Spinal cord (tissue), 10 donors: ENCODE measurements around the gene CDKN2D. TPM values are rescaled to one million over a fixed set of nuclear protein-coding genes. Genes with fewer than 3 reads are reported as not detected.
"Not testable (repeated sequence)": the region's sequence is repeated elsewhere in the genome, so short reads cannot be mapped to it uniquely, and the experiment has no call there.

Experiments used
- DNase-seq, 6 donors: peaks; one replicate each; pipeline versions ENCODE4 v3.0.0 to v3.0.0-alpha.2; 2013 to 2015; ENCODE audit warnings: low spot score in 6 of 6, low read depth in 4 of 6
- H3K27ac ChIP-seq: one replicate; pipeline ENCODE4 v1.5.1; 2013; ENCODE audit warnings: low read depth, low read length, control low read depth
- H3K27me3 ChIP-seq: one replicate; pipeline ENCODE4 v1.6.1; 2013; ENCODE audit warnings: low read length; ENCODE audit not compliant: control insufficient read depth, insufficient read depth
- H3K36me3 ChIP-seq: one replicate; pipeline ENCODE4 v1.6.1; 2013; ENCODE audit warnings: low read length; ENCODE audit not compliant: control insufficient read depth, insufficient read depth
- H3K4me1 ChIP-seq: one replicate; pipeline ENCODE4 v1.6.1; 2013; ENCODE audit warnings: low read length; ENCODE audit not compliant: control insufficient read depth, insufficient read depth
- H3K4me3 ChIP-seq: one replicate; pipeline ENCODE4 v1.5.1; 2013; ENCODE audit warnings: low read depth, low read length, control low read depth
- H3K9me3 ChIP-seq: one replicate; pipeline ENCODE4 v1.6.1; 2013; ENCODE audit warnings: low read length; ENCODE audit not compliant: control insufficient read depth, insufficient read depth
- WGBS: methylation state at CpG from one replicate; pipeline ENCODE4 v1.1.5; 2013; ENCODE audit warnings: missing lambda C conversion rate; ENCODE audit not compliant: insufficient coverage; 5-methylcytosine and 5-hydroxymethylcytosine counted together
- polyA plus RNA-seq, 2 donors: library from polyadenylated mRNA; unstranded; fragments of 120-200 nt; gene quantifications; one replicate each; pipeline ENCODE4 v1.2.1, GENCODE V29; 2013; ENCODE audit not compliant: insufficient read length in 2 of 2
- total RNA-seq, 2 donors: library from RNA; depleted of rRNA in 1 of 2; stranded (reverse); fragments of 120-200 nt in 1 of 2; fragments of >200 nt in 1 of 2; gene quantifications; one replicate each; pipeline versions ENCODE4 v1.2.3 to v1.2.4, GENCODE V29; 2013 to 2014
- donor health status: healthy.

Gene CDKN2D
- total and polyA plus RNA-seq, 4 donors = 25.6 to 173 (median 109) TPM

- H3K36me3 ChIP-seq = no peaks in the 10 kb centered on the region
- DNase-seq = no peak
- no peak overlapping the region for H3K4me3 ChIP-seq
- WGBS = 92% methylated on average over 3 of the region's 9 CpGs
- no peak overlapping the region for H3K27ac ChIP-seq
- peaks cover 24% of the 10 kb centered on the region for H3K27me3 ChIP-seq
- H3K4me1 ChIP-seq = peaks cover 11% of the 10 kb centered on the region
- H3K9me3 ChIP-seq = no peaks in the 10 kb centered on the region
Observed at GRCh38 chr19:10583036-10583776, 14.4 kb upstream of the CDKN2D start.

- DNase-seq = no peak
- Histone ChIP-seq H3K27me3 (peaks cover 13% of the 10 kb centered on the region), H3K27ac (no peak overlapping the region), H3K9me3 (no peaks in the 10 kb centered on the region), H3K4me1 (peaks cover 9% of the 10 kb centered on the region), H3K36me3 (no peaks in the 10 kb centered on the region), H3K4me3 (no peak overlapping the region)
- WGBS = 96% methylated on average over 13 of the region's 13 CpGs
Observed at GRCh38 chr19:10582091-10582490, 13.3 kb upstream of the CDKN2D start.

GRCh38 chr19:10580979-10581631 is 12.3 kb upstream of the CDKN2D start:
- Histone ChIP-seq H3K27me3 (peaks cover 5% of the 10 kb centered on the region), H3K36me3 (no peaks in the 10 kb centered on the region), H3K27ac (no peak overlapping the region), H3K4me1 (peaks cover 6% of the 10 kb centered on the region), H3K4me3 (no peak overlapping the region), H3K9me3 (no peaks in the 10 kb centered on the region)
- DNase-seq = peak in 5 of 6 donors; percentile 83 to 97 (median 86)
- whole genome bisulfite sequencing = 23% methylated on average over 27 of the region's 31 CpGs

- Histone ChIP-seq H3K27me3 (no peaks in the 10 kb centered on the region), H3K27ac (no peak overlapping the region), H3K9me3 (no peaks in the 10 kb centered on the region), H3K4me3 (no peak overlapping the region), H3K4me1 (peaks cover 6% of the 10 kb centered on the region), H3K36me3 (no peaks in the 10 kb centered on the region)
- WGBS = 99% methylated on average over 6 of the region's 6 CpGs
- DNase-seq = no peak
Observed at GRCh38 chr19:10577951-10578350, 9.2 kb upstream of the CDKN2D start.

GRCh38 chr19:10575011-10575716 is 6.4 kb upstream of the CDKN2D start:
- 97% methylated on average over 3 of the region's 6 CpGs for WGBS

GRCh38 chr19:10574462-10574861 is 5.7 kb upstream of the CDKN2D start:
- WGBS = 79% methylated on average over 8 of the region's 8 CpGs

More at GRCh38 chr19:10575011-10575716, 6.4 kb upstream of the CDKN2D start:
- H3K36me3 ChIP-seq = no peaks in the 10 kb centered on the region
- peaks cover 10% of the 10 kb centered on the region for H3K4me1 ChIP-seq
- no peaks in the 10 kb centered on the region for H3K27me3 ChIP-seq
- no peak overlapping the region for H3K4me3 ChIP-seq
- no peak overlapping the region for H3K27ac ChIP-seq
- DNase-seq = no peak
- H3K9me3 ChIP-seq = no peaks in the 10 kb centered on the region

GRCh38 chr19:10573793-10574192 is 5.0 kb upstream of the CDKN2D start:
- H3K4me3 ChIP-seq, DNase-seq, H3K36me3 ChIP-seq, H3K27me3 ChIP-seq, H3K27ac ChIP-seq, H3K9me3 ChIP-seq: not testable (repeated sequence)
- 95% methylated on average over 3 of the region's 6 CpGs for WGBS
- H3K4me1 ChIP-seq = peaks cover 21% of the 10 kb centered on the region

More at GRCh38 chr19:10574462-10574861, 5.7 kb upstream of the CDKN2D start:
- no peak overlapping the region for H3K27ac ChIP-seq
- no peak overlapping the region for H3K4me3 ChIP-seq
- DNase-seq = no peak
- no peaks in the 10 kb centered on the region for H3K36me3 ChIP-seq
- no peaks in the 10 kb centered on the region for H3K9me3 ChIP-seq
- no peaks in the 10 kb centered on the region for H3K27me3 ChIP-seq
- H3K4me1 ChIP-seq = peaks cover 17% of the 10 kb centered on the region

- peak in 2 of 6 donors; percentile 54 to 61 for DNase-seq
- under 1% methylated on average over 56 of the region's 58 CpGs for WGBS
- H3K27ac ChIP-seq = peak overlapping the region; percentile 35
- H3K4me3 ChIP-seq = peak overlapping the region; percentile 68
- H3K4me1 ChIP-seq = peaks cover 50% of the 10 kb centered on the region
- no peaks in the 10 kb centered on the region for H3K27me3 ChIP-seq
- peaks cover 9% of the 10 kb centered on the region for H3K36me3 ChIP-seq
- H3K9me3 ChIP-seq = no peaks in the 10 kb centered on the region
Observed at GRCh38 chr19:10568062-10568825, 535 bp downstream of the CDKN2D start.

GRCh38 chr19:10567656-10568055 is 1.1 kb downstream of the CDKN2D start:
- no peak overlapping the region for H3K27ac ChIP-seq
- 20% methylated on average over 2 of the region's 5 CpGs for WGBS
- H3K36me3 ChIP-seq = peaks cover 9% of the 10 kb centered on the region
- H3K4me3 ChIP-seq = peak overlapping the region; percentile 68
- no peaks in the 10 kb centered on the region for H3K27me3 ChIP-seq
- peaks cover 48% of the 10 kb centered on the region for H3K4me1 ChIP-seq
- H3K9me3 ChIP-seq = no peaks in the 10 kb centered on the region
- peak in 1 of 6 donors; percentile 12 for DNase-seq
